Measurements from ENCODE around the gene PLPPR3. TPM values are rescaled to one million over a fixed set of nuclear protein-coding genes. Genes with fewer than 3 reads are reported as not detected.

The PLPPR3 gene
- total and polyA plus RNA-seq, 9 of the 15 experiments (the other 6 are each of a cell fraction or from before 2014, with no cell fraction given), result 0.01 to 48.2 (median 8.6) TPM

- TF ChIP-seq, protein P1, sequence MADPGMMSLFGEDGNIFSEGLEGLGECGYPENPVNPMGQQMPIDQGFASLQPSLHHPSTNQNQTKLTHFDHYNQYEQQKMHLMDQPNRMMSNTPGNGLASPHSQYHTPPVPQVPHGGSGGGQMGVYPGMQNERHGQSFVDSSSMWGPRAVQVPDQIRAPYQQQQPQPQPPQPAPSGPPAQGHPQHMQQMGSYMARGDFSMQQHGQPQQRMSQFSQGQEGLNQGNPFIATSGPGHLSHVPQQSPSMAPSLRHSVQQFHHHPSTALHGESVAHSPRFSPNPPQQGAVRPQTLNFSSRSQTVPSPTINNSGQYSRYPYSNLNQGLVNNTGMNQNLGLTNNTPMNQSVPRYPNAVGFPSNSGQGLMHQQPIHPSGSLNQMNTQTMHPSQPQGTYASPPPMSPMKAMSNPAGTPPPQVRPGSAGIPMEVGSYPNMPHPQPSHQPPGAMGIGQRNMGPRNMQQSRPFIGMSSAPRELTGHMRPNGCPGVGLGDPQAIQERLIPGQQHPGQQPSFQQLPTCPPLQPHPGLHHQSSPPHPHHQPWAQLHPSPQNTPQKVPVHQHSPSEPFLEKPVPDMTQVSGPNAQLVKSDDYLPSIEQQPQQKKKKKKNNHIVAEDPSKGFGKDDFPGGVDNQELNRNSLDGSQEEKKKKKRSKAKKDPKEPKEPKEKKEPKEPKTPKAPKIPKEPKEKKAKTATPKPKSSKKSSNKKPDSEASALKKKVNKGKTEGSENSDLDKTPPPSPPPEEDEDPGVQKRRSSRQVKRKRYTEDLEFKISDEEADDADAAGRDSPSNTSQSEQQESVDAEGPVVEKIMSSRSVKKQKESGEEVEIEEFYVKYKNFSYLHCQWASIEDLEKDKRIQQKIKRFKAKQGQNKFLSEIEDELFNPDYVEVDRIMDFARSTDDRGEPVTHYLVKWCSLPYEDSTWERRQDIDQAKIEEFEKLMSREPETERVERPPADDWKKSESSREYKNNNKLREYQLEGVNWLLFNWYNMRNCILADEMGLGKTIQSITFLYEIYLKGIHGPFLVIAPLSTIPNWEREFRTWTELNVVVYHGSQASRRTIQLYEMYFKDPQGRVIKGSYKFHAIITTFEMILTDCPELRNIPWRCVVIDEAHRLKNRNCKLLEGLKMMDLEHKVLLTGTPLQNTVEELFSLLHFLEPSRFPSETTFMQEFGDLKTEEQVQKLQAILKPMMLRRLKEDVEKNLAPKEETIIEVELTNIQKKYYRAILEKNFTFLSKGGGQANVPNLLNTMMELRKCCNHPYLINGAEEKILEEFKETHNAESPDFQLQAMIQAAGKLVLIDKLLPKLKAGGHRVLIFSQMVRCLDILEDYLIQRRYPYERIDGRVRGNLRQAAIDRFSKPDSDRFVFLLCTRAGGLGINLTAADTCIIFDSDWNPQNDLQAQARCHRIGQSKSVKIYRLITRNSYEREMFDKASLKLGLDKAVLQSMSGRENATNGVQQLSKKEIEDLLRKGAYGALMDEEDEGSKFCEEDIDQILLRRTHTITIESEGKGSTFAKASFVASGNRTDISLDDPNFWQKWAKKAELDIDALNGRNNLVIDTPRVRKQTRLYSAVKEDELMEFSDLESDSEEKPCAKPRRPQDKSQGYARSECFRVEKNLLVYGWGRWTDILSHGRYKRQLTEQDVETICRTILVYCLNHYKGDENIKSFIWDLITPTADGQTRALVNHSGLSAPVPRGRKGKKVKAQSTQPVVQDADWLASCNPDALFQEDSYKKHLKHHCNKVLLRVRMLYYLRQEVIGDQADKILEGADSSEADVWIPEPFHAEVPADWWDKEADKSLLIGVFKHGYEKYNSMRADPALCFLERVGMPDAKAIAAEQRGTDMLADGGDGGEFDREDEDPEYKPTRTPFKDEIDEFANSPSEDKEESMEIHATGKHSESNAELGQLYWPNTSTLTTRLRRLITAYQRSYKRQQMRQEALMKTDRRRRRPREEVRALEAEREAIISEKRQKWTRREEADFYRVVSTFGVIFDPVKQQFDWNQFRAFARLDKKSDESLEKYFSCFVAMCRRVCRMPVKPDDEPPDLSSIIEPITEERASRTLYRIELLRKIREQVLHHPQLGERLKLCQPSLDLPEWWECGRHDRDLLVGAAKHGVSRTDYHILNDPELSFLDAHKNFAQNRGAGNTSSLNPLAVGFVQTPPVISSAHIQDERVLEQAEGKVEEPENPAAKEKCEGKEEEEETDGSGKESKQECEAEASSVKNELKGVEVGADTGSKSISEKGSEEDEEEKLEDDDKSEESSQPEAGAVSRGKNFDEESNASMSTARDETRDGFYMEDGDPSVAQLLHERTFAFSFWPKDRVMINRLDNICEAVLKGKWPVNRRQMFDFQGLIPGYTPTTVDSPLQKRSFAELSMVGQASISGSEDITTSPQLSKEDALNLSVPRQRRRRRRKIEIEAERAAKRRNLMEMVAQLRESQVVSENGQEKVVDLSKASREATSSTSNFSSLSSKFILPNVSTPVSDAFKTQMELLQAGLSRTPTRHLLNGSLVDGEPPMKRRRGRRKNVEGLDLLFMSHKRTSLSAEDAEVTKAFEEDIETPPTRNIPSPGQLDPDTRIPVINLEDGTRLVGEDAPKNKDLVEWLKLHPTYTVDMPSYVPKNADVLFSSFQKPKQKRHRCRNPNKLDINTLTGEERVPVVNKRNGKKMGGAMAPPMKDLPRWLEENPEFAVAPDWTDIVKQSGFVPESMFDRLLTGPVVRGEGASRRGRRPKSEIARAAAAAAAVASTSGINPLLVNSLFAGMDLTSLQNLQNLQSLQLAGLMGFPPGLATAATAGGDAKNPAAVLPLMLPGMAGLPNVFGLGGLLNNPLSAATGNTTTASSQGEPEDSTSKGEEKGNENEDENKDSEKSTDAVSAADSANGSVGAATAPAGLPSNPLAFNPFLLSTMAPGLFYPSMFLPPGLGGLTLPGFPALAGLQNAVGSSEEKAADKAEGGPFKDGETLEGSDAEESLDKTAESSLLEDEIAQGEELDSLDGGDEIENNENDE (IDR thresholded peaks at IDR 0.05; ENCODE audit: low read depth, low read length), result no peak
- TF ChIP-seq ELF1 (tag; IDR thresholded peaks at IDR 0.05) (no peak), U2AF2 (optimal IDR thresholded peaks at IDR 0.05; ENCODE audit: low read depth, low read length) (no peak), EP400 (IDR thresholded peaks at IDR 0.05) (no peak), ZNF347 (CRISPR knock-in tag; IDR thresholded peaks at IDR 0.05; ENCODE audit: low read depth) (no peak), NFIX (CRISPR knock-in tag; IDR thresholded peaks at IDR 0.05; ENCODE audit: low read depth) (no peak), ZBTB7A (IDR thresholded peaks at IDR 0.05; ENCODE audit: borderline replicate concordance, control insufficient read depth, low read depth, low read length) (peak; percentile 47; the same call in 1 of the 2 replicates)
- TF ChIP-seq, protein P2, sequence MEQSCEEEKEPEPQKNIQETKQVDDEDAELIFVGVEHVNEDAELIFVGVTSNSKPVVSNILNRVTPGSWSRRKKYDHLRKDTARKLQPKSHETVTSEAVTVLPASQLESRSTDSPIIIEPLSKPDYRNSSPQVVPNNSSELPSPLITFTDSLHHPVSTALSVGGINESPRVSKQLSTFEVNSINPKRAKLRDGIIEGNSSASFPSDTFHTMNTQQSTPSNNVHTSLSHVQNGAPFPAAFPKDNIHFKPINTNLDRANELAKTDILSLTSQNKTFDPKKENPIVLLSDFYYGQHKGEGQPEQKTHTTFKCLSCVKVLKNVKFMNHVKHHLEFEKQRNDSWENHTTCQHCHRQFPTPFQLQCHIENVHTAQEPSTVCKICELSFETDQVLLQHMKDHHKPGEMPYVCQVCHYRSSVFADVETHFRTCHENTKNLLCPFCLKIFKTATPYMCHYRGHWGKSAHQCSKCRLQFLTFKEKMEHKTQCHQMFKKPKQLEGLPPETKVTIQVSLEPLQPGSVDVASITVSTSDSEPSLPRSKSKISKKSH (CRISPR knock-in tag; IDR thresholded peaks at IDR 0.05), result no peak
- TF ChIP-seq, protein P3, sequence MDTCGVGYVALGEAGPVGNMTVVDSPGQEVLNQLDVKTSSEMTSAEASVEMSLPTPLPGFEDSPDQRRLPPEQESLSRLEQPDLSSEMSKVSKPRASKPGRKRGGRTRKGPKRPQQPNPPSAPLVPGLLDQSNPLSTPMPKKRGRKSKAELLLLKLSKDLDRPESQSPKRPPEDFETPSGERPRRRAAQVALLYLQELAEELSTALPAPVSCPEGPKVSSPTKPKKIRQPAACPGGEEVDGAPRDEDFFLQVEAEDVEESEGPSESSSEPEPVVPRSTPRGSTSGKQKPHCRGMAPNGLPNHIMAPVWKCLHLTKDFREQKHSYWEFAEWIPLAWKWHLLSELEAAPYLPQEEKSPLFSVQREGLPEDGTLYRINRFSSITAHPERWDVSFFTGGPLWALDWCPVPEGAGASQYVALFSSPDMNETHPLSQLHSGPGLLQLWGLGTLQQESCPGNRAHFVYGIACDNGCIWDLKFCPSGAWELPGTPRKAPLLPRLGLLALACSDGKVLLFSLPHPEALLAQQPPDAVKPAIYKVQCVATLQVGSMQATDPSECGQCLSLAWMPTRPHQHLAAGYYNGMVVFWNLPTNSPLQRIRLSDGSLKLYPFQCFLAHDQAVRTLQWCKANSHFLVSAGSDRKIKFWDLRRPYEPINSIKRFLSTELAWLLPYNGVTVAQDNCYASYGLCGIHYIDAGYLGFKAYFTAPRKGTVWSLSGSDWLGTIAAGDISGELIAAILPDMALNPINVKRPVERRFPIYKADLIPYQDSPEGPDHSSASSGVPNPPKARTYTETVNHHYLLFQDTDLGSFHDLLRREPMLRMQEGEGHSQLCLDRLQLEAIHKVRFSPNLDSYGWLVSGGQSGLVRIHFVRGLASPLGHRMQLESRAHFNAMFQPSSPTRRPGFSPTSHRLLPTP (IDR thresholded peaks at IDR 0.05; ENCODE audit: borderline replicate concordance, extremely low read depth, insufficient read length), result no peak
Observed at GRCh38 chr19:795691-796581, 25.8 kb downstream of the PLPPR3 start (continued).

All from K562 (cell line).